Astrocyte (in vitro differentiated cells and primary cell): Measurements from ENCODE around the gene RFC1.
"Not testable (repeated sequence)": the region's sequence is repeated elsewhere in the genome, so short reads cannot be mapped to it uniquely, and the experiment has no call there.

Source experiments
- CTCF ChIP-seq: IDR thresholded peaks from 2 replicates; pipeline ENCODE4 v1.5.1; 2011; ENCODE audit warnings: low read depth, mild to moderate bottlenecking, inconsistent platforms, low read length, moderate library complexity; ENCODE audit not compliant: insufficient read depth
- EZH2 ChIP-seq: IDR thresholded peaks from 2 replicates; pipeline ENCODE4 v1.6.1; 2012; ENCODE audit warnings: mild to moderate bottlenecking, low read length, inconsistent platforms; ENCODE audit not compliant: insufficient read depth

- not testable (repeated sequence) for TF ChIP-seq CTCF, EZH2
Observed at GRCh38 chr4:39353149-39353477, 13.0 kb downstream of the RFC1 start.
